Measurements from ENCODE around the gene NEURL1.

DNA sequence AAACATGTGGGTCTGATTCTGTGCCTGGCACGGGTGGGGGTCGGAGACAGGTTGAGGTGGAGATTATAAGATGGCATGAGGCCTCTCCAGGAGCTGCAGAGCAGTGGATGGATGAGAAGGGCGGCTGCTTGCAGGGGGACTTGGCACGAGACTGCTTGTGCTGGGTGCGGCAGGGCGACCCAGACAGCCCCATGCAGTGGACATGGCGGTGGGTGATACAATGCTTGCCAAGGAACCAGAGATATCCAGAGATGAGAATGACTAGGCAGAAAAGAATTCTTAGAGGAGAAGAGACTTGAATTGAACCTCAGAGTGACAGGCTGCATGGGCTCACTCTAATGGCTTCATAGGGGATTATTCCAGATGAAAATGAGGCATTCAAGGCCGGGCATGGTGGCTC is 145.4 kb downstream of the NEURL1 start:
- TF ChIP-seq EZH2phosphoT487 (IDR thresholded peaks at IDR 0.05; ENCODE audit: borderline replicate concordance, low read length), result no peak
- TF ChIP-seq CTCF (conservative IDR thresholded peaks at IDR 0.05; ENCODE audit: low read depth, low read length), result no peak
- TF ChIP-seq EZH2 (IDR thresholded peaks at IDR 0.05; ENCODE audit: low read length, unreplicated experiment), result no peak

Data from PC-3 (cell line).